HepG2 (cell line): ENCODE data around the gene CDT1. TPM values are rescaled to one million over a fixed set of nuclear protein-coding genes. Genes with fewer than 3 reads are reported as not detected.

Experiments
- HDAC6 ChIP-seq: fragments of 200-600 bp; sonication (generic); IDR thresholded peaks from 2 replicates; pipeline ENCODE4 v1.7.0; 2017; ENCODE audit warnings: mild to moderate bottlenecking, antibody characterized with exemption, low read length, low read depth
- HNRNPLL ChIP-seq: fragments of 200-400 bp; formaldehyde crosslinking; IDR thresholded peaks from 2 replicates; pipeline ENCODE4 v1.6.1; 2017; ENCODE audit warnings: mild to moderate bottlenecking, low read depth, low read length; ENCODE audit not compliant: poor library complexity, severe bottlenecking
- KDM5B ChIP-seq: sonication (generic); formaldehyde crosslinking; IDR thresholded peaks from 2 replicates; pipeline ENCODE4 v1.4.0; 2020; ENCODE audit warnings: missing genetic modification reagents, mild to moderate bottlenecking, borderline replicate concordance
- SMC3 ChIP-seq: IDR thresholded peaks from 2 replicates; pipeline ENCODE4 v1.6.1; 2011; ENCODE audit warnings: low read length, improper control_type of control experiment
- TBL1XR1 ChIP-seq: fragments of 150-350 bp; IDR thresholded peaks from 2 replicates; pipeline ENCODE4 v1.6.1; 2014; ENCODE audit warnings: borderline replicate concordance, low read length; ENCODE audit not compliant: partially characterized antibody
- ZIK1 ChIP-seq: sonication (generic); formaldehyde crosslinking; IDR thresholded peaks from 2 replicates; pipeline ENCODE4 v1.5.0; 2020; ENCODE audit warnings: mild to moderate bottlenecking, low read depth, missing genetic modification reagents, borderline replicate concordance
- ZNF205 ChIP-seq: IDR thresholded peaks from 2 replicates; pipeline ENCODE4 v1.6.1; 2018; ENCODE audit warnings: missing biosample characterization, missing genetic modification reagents
- ZNF44 ChIP-seq: sonication (generic); formaldehyde crosslinking; IDR thresholded peaks from 2 replicates; pipeline ENCODE4 v1.5.1; 2020; ENCODE audit warnings: mild to moderate bottlenecking, missing genetic modification reagents
- ZNF556 ChIP-seq: sonication (generic); formaldehyde crosslinking; IDR thresholded peaks from 2 replicates; pipeline ENCODE4 v1.4.0; 2020; ENCODE audit warnings: mild to moderate bottlenecking, missing genetic modification reagents, borderline replicate concordance
- ZNF672 ChIP-seq: sonication (generic); formaldehyde crosslinking; IDR thresholded peaks from 2 replicates; pipeline ENCODE4 v1.8.1; 2022; ENCODE audit warnings: missing genetic modification reagents
- polyA plus RNA-seq, 8 experiments: library from polyadenylated mRNA; depleted of rRNA in 3 of 8; stranded (reverse) in 7 of 8; unstranded in 1 of 8; fragments of >200 nt; fragmentation: Illumina TruSeq in 4 of 8; extraction: Trizol in 4 of 8; gene quantifications; 2 replicates each; pipeline versions ENCODE4 v1.2.1 to v1.2.3, GENCODE V29; 2011 to 2016; ENCODE audit warnings: low read depth in 4 of 8, missing spikeins in 1 of 8, mixed read lengths in 1 of 8; ENCODE audit not compliant: insufficient read depth in 1 of 8
- total RNA-seq, 5 experiments: library from RNA; depleted of rRNA; stranded (reverse); fragments of >200 nt; fragmentation: Illumina TruSeq; extraction: Trizol; gene quantifications; 2 replicates each; pipeline ENCODE4 v1.2.3, GENCODE V29; 2016; ENCODE audit warnings: low read depth in 1 of 5
- TF ChIP-seq, protein P1 (sequence below): sonication (generic); formaldehyde crosslinking; IDR thresholded peaks from 2 replicates; pipeline ENCODE4 v1.4.0; 2020; ENCODE audit warnings: missing genetic modification reagents
- TF ChIP-seq, protein P2 (sequence below): IDR thresholded peaks from 2 replicates; pipeline ENCODE4 v1.6.1; 2016; ENCODE audit warnings: missing compliant biosample characterization, missing genetic modification reagents, borderline replicate concordance
- TF ChIP-seq, protein P3 (sequence below): sonication (generic); formaldehyde crosslinking; IDR thresholded peaks from 2 replicates; pipeline ENCODE4 v1.4.0; 2020; ENCODE audit warnings: mild to moderate bottlenecking, missing genetic modification reagents
- TF ChIP-seq, protein P4 (sequence below): sonication (generic); formaldehyde crosslinking; IDR thresholded peaks from 2 replicates; pipeline ENCODE4 v1.4.0; 2020; ENCODE audit warnings: mild to moderate bottlenecking, missing genetic modification reagents
- TF ChIP-seq, protein P5 (sequence below): sonication (generic); formaldehyde crosslinking; IDR thresholded peaks from 2 replicates; pipeline ENCODE4 v1.4.0; 2020; ENCODE audit warnings: missing genetic modification reagents
- TF ChIP-seq, protein P6 (sequence below): IDR thresholded peaks from 2 replicates; pipeline ENCODE4 v1.6.1; 2018; ENCODE audit warnings: missing genetic modification reagents, mild to moderate bottlenecking, missing compliant biosample characterization
- TF ChIP-seq, protein P7 (sequence below): sonication (generic); formaldehyde crosslinking; IDR thresholded peaks from 2 replicates; pipeline ENCODE4 v1.4.0; 2020; ENCODE audit warnings: missing genetic modification reagents

The CDT1 gene
- total and polyA plus RNA-seq, 2 of the 13 experiments (the other 11 are each of a cell fraction or from before 2014, with no cell fraction given) = 23.1 to 23.8 TPM

DNA sequence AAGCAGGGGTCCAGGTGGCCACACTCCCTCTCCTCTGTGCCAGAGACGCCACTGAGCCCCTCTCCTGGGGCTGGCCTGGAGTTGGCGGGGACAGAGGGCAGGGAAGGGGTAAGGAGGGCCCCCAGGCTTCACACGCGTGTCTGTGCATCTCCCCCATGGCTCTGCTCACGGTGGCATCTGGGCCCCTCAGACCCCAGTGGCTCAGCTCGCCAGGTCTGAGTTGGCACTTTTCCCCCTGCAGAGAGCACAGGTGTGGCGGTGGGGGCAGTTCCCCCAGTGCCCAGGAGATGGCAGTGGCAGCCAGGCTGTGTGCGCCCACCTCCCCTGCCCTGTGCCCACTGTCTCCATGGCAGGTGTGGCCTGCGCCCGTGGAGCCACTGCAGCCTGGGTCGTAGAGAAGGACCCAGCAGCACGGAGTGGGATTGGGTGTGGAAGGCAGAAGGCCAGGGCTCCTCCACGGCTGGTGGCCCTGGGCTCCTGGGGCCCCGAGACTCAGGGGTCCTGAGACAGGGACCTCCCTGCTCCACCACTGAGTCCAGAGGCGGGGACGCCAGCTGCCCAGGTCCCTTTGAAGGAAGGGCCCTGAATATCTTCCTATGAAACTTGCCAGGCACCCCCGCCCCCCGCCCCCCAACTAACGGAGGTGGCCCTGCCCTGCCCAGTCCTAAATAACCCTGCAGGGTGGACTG is 12.5 kb downstream of the CDT1 start (continued):
- TF ChIP-seq ZNF556 (CRISPR knock-in tag) (no peak), ZNF672 (CRISPR knock-in tag) (no peak), SMC3 (peak; percentile 35; the same call in 1 of the 2 replicates), ZIK1 (no peak), HDAC6 (no peak), TBL1XR1 (no peak), ZNF205 (no peak), KDM5B (CRISPR knock-in tag) (peak; percentile 62; the same call in 1 of the 2 replicates), HNRNPLL (peak; percentile 43), ZNF44 (CRISPR knock-in tag) (no peak)
- TF ChIP-seq, protein P1, sequence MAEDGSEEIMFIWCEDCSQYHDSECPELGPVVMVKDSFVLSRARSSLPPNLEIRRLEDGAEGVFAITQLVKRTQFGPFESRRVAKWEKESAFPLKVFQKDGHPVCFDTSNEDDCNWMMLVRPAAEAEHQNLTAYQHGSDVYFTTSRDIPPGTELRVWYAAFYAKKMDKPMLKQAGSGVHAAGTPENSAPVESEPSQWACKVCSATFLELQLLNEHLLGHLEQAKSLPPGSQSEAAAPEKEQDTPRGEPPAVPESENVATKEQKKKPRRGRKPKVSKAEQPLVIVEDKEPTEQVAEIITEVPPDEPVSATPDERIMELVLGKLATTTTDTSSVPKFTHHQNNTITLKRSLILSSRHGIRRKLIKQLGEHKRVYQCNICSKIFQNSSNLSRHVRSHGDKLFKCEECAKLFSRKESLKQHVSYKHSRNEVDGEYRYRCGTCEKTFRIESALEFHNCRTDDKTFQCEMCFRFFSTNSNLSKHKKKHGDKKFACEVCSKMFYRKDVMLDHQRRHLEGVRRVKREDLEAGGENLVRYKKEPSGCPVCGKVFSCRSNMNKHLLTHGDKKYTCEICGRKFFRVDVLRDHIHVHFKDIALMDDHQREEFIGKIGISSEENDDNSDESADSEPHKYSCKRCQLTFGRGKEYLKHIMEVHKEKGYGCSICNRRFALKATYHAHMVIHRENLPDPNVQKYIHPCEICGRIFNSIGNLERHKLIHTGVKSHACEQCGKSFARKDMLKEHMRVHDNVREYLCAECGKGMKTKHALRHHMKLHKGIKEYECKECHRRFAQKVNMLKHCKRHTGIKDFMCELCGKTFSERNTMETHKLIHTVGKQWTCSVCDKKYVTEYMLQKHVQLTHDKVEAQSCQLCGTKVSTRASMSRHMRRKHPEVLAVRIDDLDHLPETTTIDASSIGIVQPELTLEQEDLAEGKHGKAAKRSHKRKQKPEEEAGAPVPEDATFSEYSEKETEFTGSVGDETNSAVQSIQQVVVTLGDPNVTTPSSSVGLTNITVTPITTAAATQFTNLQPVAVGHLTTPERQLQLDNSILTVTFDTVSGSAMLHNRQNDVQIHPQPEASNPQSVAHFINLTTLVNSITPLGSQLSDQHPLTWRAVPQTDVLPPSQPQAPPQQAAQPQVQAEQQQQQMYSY (CRISPR knock-in tag) = no peak
- TF ChIP-seq, protein P2, sequence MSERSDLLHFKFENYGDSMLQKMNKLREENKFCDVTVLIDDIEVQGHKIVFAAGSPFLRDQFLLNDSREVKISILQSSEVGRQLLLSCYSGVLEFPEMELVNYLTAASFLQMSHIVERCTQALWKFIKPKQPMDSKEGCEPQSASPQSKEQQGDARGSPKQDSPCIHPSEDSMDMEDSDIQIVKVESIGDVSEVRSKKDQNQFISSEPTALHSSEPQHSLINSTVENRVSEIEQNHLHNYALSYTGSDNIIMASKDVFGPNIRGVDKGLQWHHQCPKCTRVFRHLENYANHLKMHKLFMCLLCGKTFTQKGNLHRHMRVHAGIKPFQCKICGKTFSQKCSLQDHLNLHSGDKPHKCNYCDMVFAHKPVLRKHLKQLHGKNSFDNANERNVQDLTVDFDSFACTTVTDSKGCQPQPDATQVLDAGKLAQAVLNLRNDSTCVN (CRISPR knock-in tag) = no peak
- TF ChIP-seq, protein P3, sequence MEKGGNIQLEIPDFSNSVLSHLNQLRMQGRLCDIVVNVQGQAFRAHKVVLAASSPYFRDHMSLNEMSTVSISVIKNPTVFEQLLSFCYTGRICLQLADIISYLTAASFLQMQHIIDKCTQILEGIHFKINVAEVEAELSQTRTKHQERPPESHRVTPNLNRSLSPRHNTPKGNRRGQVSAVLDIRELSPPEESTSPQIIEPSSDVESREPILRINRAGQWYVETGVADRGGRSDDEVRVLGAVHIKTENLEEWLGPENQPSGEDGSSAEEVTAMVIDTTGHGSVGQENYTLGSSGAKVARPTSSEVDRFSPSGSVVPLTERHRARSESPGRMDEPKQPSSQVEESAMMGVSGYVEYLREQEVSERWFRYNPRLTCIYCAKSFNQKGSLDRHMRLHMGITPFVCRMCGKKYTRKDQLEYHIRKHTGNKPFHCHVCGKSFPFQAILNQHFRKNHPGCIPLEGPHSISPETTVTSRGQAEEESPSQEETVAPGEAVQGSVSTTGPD = no peak
- TF ChIP-seq, protein P4, sequence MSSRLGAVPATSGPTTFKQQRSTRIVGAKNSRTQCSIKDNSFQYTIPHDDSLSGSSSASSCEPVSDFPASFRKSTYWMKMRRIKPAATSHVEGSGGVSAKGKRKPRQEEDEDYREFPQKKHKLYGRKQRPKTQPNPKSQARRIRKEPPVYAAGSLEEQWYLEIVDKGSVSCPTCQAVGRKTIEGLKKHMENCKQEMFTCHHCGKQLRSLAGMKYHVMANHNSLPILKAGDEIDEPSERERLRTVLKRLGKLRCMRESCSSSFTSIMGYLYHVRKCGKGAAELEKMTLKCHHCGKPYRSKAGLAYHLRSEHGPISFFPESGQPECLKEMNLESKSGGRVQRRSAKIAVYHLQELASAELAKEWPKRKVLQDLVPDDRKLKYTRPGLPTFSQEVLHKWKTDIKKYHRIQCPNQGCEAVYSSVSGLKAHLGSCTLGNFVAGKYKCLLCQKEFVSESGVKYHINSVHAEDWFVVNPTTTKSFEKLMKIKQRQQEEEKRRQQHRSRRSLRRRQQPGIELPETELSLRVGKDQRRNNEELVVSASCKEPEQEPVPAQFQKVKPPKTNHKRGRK (CRISPR knock-in tag) = no peak
- TF ChIP-seq, protein P5, sequence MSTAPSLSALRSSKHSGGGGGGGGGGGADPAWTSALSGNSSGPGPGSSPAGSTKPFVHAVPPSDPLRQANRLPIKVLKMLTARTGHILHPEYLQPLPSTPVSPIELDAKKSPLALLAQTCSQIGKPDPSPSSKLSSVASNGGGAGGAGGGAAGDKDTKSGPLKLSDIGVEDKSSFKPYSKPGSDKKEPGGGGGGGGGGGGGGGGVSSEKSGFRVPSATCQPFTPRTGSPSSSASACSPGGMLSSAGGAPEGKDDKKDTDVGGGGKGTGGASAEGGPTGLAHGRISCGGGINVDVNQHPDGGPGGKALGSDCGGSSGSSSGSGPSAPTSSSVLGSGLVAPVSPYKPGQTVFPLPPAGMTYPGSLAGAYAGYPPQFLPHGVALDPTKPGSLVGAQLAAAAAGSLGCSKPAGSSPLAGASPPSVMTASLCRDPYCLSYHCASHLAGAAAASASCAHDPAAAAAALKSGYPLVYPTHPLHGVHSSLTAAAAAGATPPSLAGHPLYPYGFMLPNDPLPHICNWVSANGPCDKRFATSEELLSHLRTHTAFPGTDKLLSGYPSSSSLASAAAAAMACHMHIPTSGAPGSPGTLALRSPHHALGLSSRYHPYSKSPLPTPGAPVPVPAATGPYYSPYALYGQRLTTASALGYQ (CRISPR knock-in tag) = no peak
- TF ChIP-seq, protein P6, sequence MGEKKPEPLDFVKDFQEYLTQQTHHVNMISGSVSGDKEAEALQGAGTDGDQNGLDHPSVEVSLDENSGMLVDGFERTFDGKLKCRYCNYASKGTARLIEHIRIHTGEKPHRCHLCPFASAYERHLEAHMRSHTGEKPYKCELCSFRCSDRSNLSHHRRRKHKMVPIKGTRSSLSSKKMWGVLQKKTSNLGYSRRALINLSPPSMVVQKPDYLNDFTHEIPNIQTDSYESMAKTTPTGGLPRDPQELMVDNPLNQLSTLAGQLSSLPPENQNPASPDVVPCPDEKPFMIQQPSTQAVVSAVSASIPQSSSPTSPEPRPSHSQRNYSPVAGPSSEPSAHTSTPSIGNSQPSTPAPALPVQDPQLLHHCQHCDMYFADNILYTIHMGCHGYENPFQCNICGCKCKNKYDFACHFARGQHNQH = peak; percentile 26; the same call in 1 of the 2 replicates
- TF ChIP-seq, protein P7, sequence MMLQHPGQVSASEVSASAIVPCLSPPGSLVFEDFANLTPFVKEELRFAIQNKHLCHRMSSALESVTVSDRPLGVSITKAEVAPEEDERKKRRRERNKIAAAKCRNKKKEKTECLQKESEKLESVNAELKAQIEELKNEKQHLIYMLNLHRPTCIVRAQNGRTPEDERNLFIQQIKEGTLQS (CRISPR knock-in tag) = no peak
